Measurements from ENCODE around the gene RFESD. TPM values are rescaled to one million over a fixed set of nuclear protein-coding genes. Genes with fewer than 3 reads are reported as not detected.

Gene RFESD
- 1 to 10 TPM in 2 of 4 donors, under 1 TPM in 2; 0.11 to 3.6 (median 1.0) TPM for total RNA-seq

GRCh38 chr5:95646569-95647431 is at the start of gene RFESD:
Gene RFESD (plus strand): TSS chr5:95646777. CDS start chr5:95652272, 5,495 bp downstream.
- Histone ChIP-seq H3K27ac (peak within 1 kb of the TSS; percentile 90 to 98 (median 94)), H3K36me3 (no peaks in the 10 kb centered on the region), H3K9me3 (no peaks in the 10 kb centered on the region), H3K4me1 (peaks cover 0 to 29% (median 10%) of the 10 kb centered on the region in 3 donors), H3K27me3 (no peaks in the 10 kb centered on the region), H3K4me3 (peak within 1 kb of the TSS; percentile 49 to 76 (median 64))
- TF ChIP-seq, protein P1, sequence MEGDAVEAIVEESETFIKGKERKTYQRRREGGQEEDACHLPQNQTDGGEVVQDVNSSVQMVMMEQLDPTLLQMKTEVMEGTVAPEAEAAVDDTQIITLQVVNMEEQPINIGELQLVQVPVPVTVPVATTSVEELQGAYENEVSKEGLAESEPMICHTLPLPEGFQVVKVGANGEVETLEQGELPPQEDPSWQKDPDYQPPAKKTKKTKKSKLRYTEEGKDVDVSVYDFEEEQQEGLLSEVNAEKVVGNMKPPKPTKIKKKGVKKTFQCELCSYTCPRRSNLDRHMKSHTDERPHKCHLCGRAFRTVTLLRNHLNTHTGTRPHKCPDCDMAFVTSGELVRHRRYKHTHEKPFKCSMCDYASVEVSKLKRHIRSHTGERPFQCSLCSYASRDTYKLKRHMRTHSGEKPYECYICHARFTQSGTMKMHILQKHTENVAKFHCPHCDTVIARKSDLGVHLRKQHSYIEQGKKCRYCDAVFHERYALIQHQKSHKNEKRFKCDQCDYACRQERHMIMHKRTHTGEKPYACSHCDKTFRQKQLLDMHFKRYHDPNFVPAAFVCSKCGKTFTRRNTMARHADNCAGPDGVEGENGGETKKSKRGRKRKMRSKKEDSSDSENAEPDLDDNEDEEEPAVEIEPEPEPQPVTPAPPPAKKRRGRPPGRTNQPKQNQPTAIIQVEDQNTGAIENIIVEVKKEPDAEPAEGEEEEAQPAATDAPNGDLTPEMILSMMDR (IDR thresholded peaks at IDR 0.05) = peak in 3 of 6 experiments; percentile 7 to 26 (median 23)
- TF ChIP-seq POLR2A (IDR thresholded peaks at IDR 0.05) = peak in 3 of 4 donors; percentile 45 to 96 (median 96)
- peak; percentile 97 for DNase-seq
- WGBS, 2 donors = 1 to 4% methylated on average over 11 to 15 of the region's 60 CpGs
- intact Hi-C loops (cut with DNase I) = loop anchor here (5.0 kb wide), 1 partner anchor 201 kb away; no protein-coding TSS in a partner anchor

DNA sequence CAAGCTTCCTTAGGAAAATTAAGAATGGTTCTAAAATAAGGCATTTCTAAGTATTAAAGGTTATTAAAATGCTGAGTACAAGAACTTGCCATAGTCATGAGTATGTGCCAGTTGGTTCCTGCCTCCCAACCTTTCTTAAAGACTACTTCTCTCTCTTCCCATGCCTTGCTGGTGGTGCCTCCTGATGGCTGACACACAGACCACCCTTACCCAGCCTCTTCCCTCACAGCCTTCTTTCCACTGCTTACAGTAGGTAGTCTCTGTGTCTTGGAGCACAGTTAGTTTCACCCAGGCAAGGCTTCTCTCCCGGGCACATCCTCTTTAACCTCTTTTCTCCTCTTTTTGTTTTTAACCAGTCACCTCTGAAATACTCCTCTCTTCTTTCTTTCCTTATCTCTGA is 47.3 kb upstream of the RFESD start:
- no peak overlapping the region for H3K4me3 ChIP-seq
- intact Hi-C loops (cut with DNase I) = no loop called here
- DNase-seq = no peak
- H3K27ac ChIP-seq = no peak overlapping the region
- 96 to 100% methylated on average over 1 of the region's 1 CpG for WGBS, 2 donors
- peaks cover 0 to 7% (median 0%) of the 10 kb centered on the region in 3 donors for H3K36me3 ChIP-seq
- H3K4me1 ChIP-seq = no peaks in the 10 kb centered on the region
- no peaks in the 10 kb centered on the region for H3K27me3 ChIP-seq
- no peak for TF ChIP-seq POLR2A (IDR thresholded peaks at IDR 0.05)
- TF ChIP-seq, protein P1 (IDR thresholded peaks at IDR 0.05) = no peak
- H3K9me3 ChIP-seq = no peaks in the 10 kb centered on the region

GRCh38 chr5:95600557-95600956 is 46.0 kb upstream of the RFESD start:
- intact Hi-C loops (cut with DNase I) = no loop called here

DNA sequence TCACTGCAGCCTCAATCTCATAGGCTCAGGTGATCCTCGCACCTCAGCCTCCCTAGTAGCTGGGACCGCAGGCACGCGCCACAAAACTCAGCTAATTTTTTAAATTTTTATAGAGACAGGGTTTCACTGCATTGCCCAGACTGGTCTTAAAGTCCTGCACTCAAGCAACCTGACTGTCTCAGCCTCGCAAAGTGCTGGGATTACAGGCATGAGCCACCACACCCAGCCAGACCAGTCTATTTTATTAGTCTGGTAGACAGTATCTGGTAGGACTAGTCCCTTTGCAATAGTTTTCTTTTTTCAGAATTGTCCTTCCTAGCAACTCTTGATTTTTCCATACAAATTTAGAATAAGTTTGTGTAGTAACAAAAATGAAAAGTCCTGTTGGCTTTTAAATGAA is 40.8 kb upstream of the RFESD start:
- H3K27me3 ChIP-seq = no peaks in the 10 kb centered on the region
- H3K9me3 ChIP-seq = no peaks in the 10 kb centered on the region
- no peaks in the 10 kb centered on the region for H3K4me1 ChIP-seq
- TF ChIP-seq, protein P1 (IDR thresholded peaks at IDR 0.05) = no peak
- no peak for TF ChIP-seq POLR2A (IDR thresholded peaks at IDR 0.05)
- 95 to 100% methylated on average over 4 to 5 of the region's 5 CpGs for WGBS, 2 donors
- intact Hi-C loops (cut with DNase I) = no loop called here
- no peak overlapping the region for H3K4me3 ChIP-seq
- no peak for DNase-seq
- peaks cover 0 to 5% (median 0%) of the 10 kb centered on the region in 3 donors for H3K36me3 ChIP-seq
- H3K27ac ChIP-seq = no peak overlapping the region

More at GRCh38 chr5:95600557-95600956, 46.0 kb upstream of the RFESD start:
- no peak for DNase-seq
- Histone ChIP-seq H3K4me3 (no peak overlapping the region), H3K4me1 (no peaks in the 10 kb centered on the region), H3K27me3 (no peaks in the 10 kb centered on the region), H3K9me3 (no peaks in the 10 kb centered on the region), H3K27ac (no peak overlapping the region), H3K36me3 (peaks cover 0 to 7% (median 0%) of the 10 kb centered on the region in 3 donors)
- TF ChIP-seq POLR2A (IDR thresholded peaks at IDR 0.05) = no peak
- TF ChIP-seq, protein P1 (IDR thresholded peaks at IDR 0.05) = no peak
- 86 to 93% methylated on average over 1 of the region's 1 CpG for WGBS, 2 donors

DNA sequence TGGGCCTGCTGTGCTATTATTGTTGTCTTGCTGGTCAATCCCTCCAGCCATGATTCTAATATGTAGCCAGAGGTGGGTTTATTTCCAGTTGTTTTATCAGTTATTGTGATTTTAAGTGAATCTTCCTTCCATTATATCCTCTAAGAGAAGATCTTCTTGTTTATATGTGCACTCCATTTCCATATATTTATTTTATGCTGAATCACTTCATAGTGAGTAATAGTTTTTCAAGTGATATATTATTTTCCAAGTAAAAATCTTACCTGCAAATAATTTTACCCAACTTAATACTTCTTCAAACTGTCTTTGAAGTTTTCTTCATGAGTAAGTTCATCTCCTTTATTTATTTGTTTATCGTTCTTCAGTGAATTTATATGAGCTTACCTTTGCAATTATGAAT is 40.2 kb upstream of the RFESD start:
- Histone ChIP-seq H3K9me3 (no peaks in the 10 kb centered on the region), H3K27ac (no peak overlapping the region), H3K36me3 (no peaks in the 10 kb centered on the region), H3K27me3 (no peaks in the 10 kb centered on the region), H3K4me1 (no peaks in the 10 kb centered on the region), H3K4me3 (no peak overlapping the region)
- intact Hi-C loops (cut with DNase I) = no loop called here
- TF ChIP-seq, protein P1 (IDR thresholded peaks at IDR 0.05) = no peak
- TF ChIP-seq POLR2A (IDR thresholded peaks at IDR 0.05) = no peak
- WGBS, 2 donors = 86 to 96% methylated on average over 1 of the region's 1 CpG
- no peak for DNase-seq
